ENCODE measurements around the gene CDYL2.
A peak's percentile ranks its signal among the peaks of the same experiment; 100 is the strongest.

The CDYL2 gene

GRCh38 chr16:80809366-80809765 is 5.0 kb upstream of the CDYL2 start:
- Histone ChIP-seq H3K36me3 (ENCODE audit: control insufficient read depth in 2 of 2, insufficient read depth in 2 of 2, low read length in 2 of 2) (no peaks in the 10 kb centered on the region), H3K27me3 (ENCODE audit: control insufficient read depth in 1 of 2, insufficient read depth in 2 of 2, low read length in 2 of 2) (peaks cover 0 to 3% of the 10 kb centered on the region in 2 donors), H3K27ac (ENCODE audit: low read length) (no peak overlapping the region), H3K4me3 (ENCODE audit: low read length in 2 of 2) (no peak overlapping the region), H3K4me1 (ENCODE audit: control insufficient read depth, insufficient read depth, low read length) (peaks cover 5% of the 10 kb centered on the region), H3K9ac (ENCODE audit: low read length in 2 of 2) (no peak overlapping the region), H3K9me3 (ENCODE audit: control insufficient read depth in 2 of 2, low read length in 2 of 2) (peaks cover 0 to 2% of the 10 kb centered on the region in 2 donors)

DNA sequence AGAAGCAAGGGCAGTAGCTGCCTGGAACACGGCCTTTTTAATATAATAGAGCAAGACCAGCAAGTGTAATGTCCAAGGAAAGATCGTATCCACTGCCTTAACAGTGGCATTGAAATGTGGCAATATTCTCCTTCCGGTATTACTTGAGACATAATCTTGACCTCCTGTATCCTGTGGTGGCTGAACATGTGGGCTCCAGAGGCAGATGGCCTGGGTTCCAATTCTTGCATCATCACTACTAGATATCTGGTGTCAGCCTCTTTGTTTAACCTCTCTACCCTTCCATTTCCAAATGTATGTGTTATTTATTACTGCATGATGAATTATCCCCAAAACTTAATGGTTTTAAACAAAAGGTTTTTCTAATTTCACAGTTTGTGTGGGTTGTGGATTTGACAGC is 3.5 kb upstream of the CDYL2 start:
- Histone ChIP-seq H3K4me3 (ENCODE audit: low read length in 2 of 2) (no peak overlapping the region), H3K9me3 (ENCODE audit: control insufficient read depth in 2 of 2, low read length in 2 of 2) (peaks cover 0 to 2% of the 10 kb centered on the region in 2 donors), H3K4me1 (ENCODE audit: control insufficient read depth, insufficient read depth, low read length) (peaks cover 5% of the 10 kb centered on the region), H3K36me3 (ENCODE audit: control insufficient read depth in 2 of 2, insufficient read depth in 2 of 2, low read length in 2 of 2) (no peaks in the 10 kb centered on the region), H3K27ac (ENCODE audit: low read length) (no peak overlapping the region), H3K27me3 (ENCODE audit: control insufficient read depth in 1 of 2, insufficient read depth in 2 of 2, low read length in 2 of 2) (peaks cover 0 to 5% of the 10 kb centered on the region in 2 donors), H3K9ac (ENCODE audit: low read length in 2 of 2) (no peak overlapping the region)

DNA sequence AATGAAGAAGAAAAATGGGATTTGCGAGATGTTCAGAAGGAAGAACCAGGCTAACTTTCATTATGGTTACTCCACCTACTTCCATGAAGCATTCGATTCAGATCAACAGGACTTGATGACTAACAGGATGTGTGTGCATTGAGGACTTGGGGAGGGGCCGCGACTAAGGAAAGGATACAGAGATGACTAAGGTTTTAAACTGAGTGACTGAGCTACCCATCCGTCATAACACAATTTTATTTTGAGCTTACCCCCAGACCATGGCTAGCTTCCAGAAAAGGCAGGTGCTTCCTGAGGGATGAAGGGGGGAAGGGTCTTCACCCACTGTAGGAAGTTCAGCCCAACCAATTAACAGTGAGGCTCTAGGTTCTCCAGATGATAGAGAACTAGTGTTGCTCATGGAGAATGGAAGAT is 2.5 kb upstream of the CDYL2 start:
- Histone ChIP-seq H3K9ac (ENCODE audit: low read length in 2 of 2) (no peak overlapping the region), H3K4me1 (ENCODE audit: control insufficient read depth, insufficient read depth, low read length) (peaks cover 5% of the 10 kb centered on the region), H3K27ac (ENCODE audit: low read length) (no peak overlapping the region), H3K36me3 (ENCODE audit: control insufficient read depth in 2 of 2, insufficient read depth in 2 of 2, low read length in 2 of 2) (no peaks in the 10 kb centered on the region), H3K9me3 (ENCODE audit: control insufficient read depth in 2 of 2, low read length in 2 of 2) (peaks cover 0 to 2% of the 10 kb centered on the region in 2 donors), H3K4me3 (ENCODE audit: low read length in 2 of 2) (no peak overlapping the region), H3K27me3 (ENCODE audit: control insufficient read depth in 1 of 2, insufficient read depth in 2 of 2, low read length in 2 of 2) (peaks cover 0 to 8% of the 10 kb centered on the region in 2 donors)

- no peak overlapping the region for H3K4me3 ChIP-seq (ENCODE audit: low read length in 2 of 2)
- H3K27ac ChIP-seq (ENCODE audit: low read length): no peak overlapping the region
- H3K27me3 ChIP-seq (ENCODE audit: control insufficient read depth in 1 of 2, insufficient read depth in 2 of 2, low read length in 2 of 2): peaks cover 0 to 8% of the 10 kb centered on the region in 2 donors
- H3K9me3 ChIP-seq (ENCODE audit: control insufficient read depth in 2 of 2, low read length in 2 of 2): peaks cover 0 to 2% of the 10 kb centered on the region in 2 donors
- no peak overlapping the region for H3K9ac ChIP-seq (ENCODE audit: low read length in 2 of 2)
- H3K4me1 ChIP-seq (ENCODE audit: control insufficient read depth, insufficient read depth, low read length): peaks cover 5% of the 10 kb centered on the region
- H3K36me3 ChIP-seq (ENCODE audit: control insufficient read depth in 2 of 2, insufficient read depth in 2 of 2, low read length in 2 of 2): no peaks in the 10 kb centered on the region
These were observed 1.9 kb upstream of the CDYL2 start for GRCh38 chr16:80806289-80806688.

- H3K9me3 ChIP-seq (ENCODE audit: control insufficient read depth in 2 of 2, low read length in 2 of 2): no peaks in the 10 kb centered on the region
- H3K36me3 ChIP-seq (ENCODE audit: control insufficient read depth in 2 of 2, insufficient read depth in 2 of 2, low read length in 2 of 2): no peaks in the 10 kb centered on the region
- H3K4me3 ChIP-seq (ENCODE audit: low read length in 2 of 2): peak overlapping the region in 1 of 2 donors; percentile 73
- H3K27ac ChIP-seq (ENCODE audit: low read length): no peak overlapping the region
- no peak overlapping the region for H3K9ac ChIP-seq (ENCODE audit: low read length in 2 of 2)
- H3K27me3 ChIP-seq (ENCODE audit: control insufficient read depth in 1 of 2, insufficient read depth in 2 of 2, low read length in 2 of 2): peaks cover 0 to 5% of the 10 kb centered on the region in 2 donors
- H3K4me1 ChIP-seq (ENCODE audit: control insufficient read depth, insufficient read depth, low read length): peaks cover 5% of the 10 kb centered on the region
These were observed 307 bp downstream of the CDYL2 start for GRCh38 chr16:80804056-80804525.

GRCh38 chr16:80803339-80804055 is 901 bp downstream of the CDYL2 start:
- Histone ChIP-seq H3K4me1 (ENCODE audit: control insufficient read depth, insufficient read depth, low read length) (peaks cover 5% of the 10 kb centered on the region), H3K4me3 (ENCODE audit: low read length in 2 of 2) (peak overlapping the region in 1 of 2 donors; percentile 63), H3K9ac (ENCODE audit: low read length in 2 of 2) (no peak overlapping the region), H3K27ac (ENCODE audit: low read length) (no peak overlapping the region), H3K27me3 (ENCODE audit: control insufficient read depth in 1 of 2, insufficient read depth in 2 of 2, low read length in 2 of 2) (peaks cover 0 to 5% of the 10 kb centered on the region in 2 donors), H3K36me3 (ENCODE audit: control insufficient read depth in 2 of 2, insufficient read depth in 2 of 2, low read length in 2 of 2) (no peaks in the 10 kb centered on the region), H3K9me3 (ENCODE audit: control insufficient read depth in 2 of 2, low read length in 2 of 2) (no peaks in the 10 kb centered on the region)

DNA sequence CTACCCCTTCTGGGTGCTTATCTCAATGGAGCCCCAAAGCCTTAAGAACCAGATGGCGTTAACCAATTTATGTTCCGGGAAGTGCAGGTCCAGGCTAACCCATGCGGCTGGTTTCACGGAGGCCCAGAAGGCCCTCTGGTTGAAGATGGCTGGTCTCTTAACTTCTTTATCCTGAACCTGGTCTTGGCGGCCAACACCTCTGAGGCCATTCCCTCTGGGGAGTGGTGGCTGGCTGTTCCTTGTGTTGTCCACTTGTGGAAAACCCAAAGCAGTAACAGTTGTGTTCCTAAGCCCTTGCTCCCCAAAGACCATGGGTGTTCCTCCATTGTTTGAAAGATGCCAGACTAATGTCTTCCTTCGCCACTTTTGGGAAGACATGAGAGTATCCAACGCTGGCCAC is 1.5 kb downstream of the CDYL2 start:
- no peaks in the 10 kb centered on the region for H3K9me3 ChIP-seq (ENCODE audit: control insufficient read depth in 2 of 2, low read length in 2 of 2)
- H3K27me3 ChIP-seq (ENCODE audit: control insufficient read depth in 1 of 2, insufficient read depth in 2 of 2, low read length in 2 of 2): peaks cover 0 to 5% of the 10 kb centered on the region in 2 donors
- H3K27ac ChIP-seq (ENCODE audit: low read length): no peak overlapping the region
- peaks cover 5% of the 10 kb centered on the region for H3K4me1 ChIP-seq (ENCODE audit: control insufficient read depth, insufficient read depth, low read length)
- H3K36me3 ChIP-seq (ENCODE audit: control insufficient read depth in 2 of 2, insufficient read depth in 2 of 2, low read length in 2 of 2): no peaks in the 10 kb centered on the region
- no peak overlapping the region for H3K9ac ChIP-seq (ENCODE audit: low read length in 2 of 2)
- H3K4me3 ChIP-seq (ENCODE audit: low read length in 2 of 2): peak overlapping the region in 1 of 2 donors; percentile 15

GRCh38 chr16:80802138-80802537 is 2.3 kb downstream of the CDYL2 start:
- peaks cover 5% of the 10 kb centered on the region for H3K4me1 ChIP-seq (ENCODE audit: control insufficient read depth, insufficient read depth, low read length)

GRCh38 chr16:80794071-80794470 is 10.3 kb downstream of the CDYL2 start:
- H3K36me3 ChIP-seq (ENCODE audit: control insufficient read depth in 2 of 2, insufficient read depth in 2 of 2, low read length in 2 of 2): no peaks in the 10 kb centered on the region
- H3K4me3 ChIP-seq (ENCODE audit: low read length in 2 of 2): no peak overlapping the region
- no peak overlapping the region for H3K9ac ChIP-seq (ENCODE audit: low read length in 2 of 2)
- peaks cover 3 to 5% of the 10 kb centered on the region in 2 donors for H3K9me3 ChIP-seq (ENCODE audit: control insufficient read depth in 2 of 2, low read length in 2 of 2)
- no peak overlapping the region for H3K27ac ChIP-seq (ENCODE audit: low read length)
- H3K27me3 ChIP-seq (ENCODE audit: control insufficient read depth in 1 of 2, insufficient read depth in 2 of 2, low read length in 2 of 2): no peaks in the 10 kb centered on the region
- H3K4me1 ChIP-seq (ENCODE audit: control insufficient read depth, insufficient read depth, low read length): no peaks in the 10 kb centered on the region

More at GRCh38 chr16:80802138-80802537, 2.3 kb downstream of the CDYL2 start:
- Histone ChIP-seq H3K27me3 (ENCODE audit: control insufficient read depth in 1 of 2, insufficient read depth in 2 of 2, low read length in 2 of 2) (peaks cover 0 to 5% of the 10 kb centered on the region in 2 donors), H3K9me3 (ENCODE audit: control insufficient read depth in 2 of 2, low read length in 2 of 2) (no peaks in the 10 kb centered on the region), H3K27ac (ENCODE audit: low read length) (no peak overlapping the region), H3K9ac (ENCODE audit: low read length in 2 of 2) (no peak overlapping the region), H3K4me3 (ENCODE audit: low read length in 2 of 2) (no peak overlapping the region), H3K36me3 (ENCODE audit: control insufficient read depth in 2 of 2, insufficient read depth in 2 of 2, low read length in 2 of 2) (no peaks in the 10 kb centered on the region)

DNA sequence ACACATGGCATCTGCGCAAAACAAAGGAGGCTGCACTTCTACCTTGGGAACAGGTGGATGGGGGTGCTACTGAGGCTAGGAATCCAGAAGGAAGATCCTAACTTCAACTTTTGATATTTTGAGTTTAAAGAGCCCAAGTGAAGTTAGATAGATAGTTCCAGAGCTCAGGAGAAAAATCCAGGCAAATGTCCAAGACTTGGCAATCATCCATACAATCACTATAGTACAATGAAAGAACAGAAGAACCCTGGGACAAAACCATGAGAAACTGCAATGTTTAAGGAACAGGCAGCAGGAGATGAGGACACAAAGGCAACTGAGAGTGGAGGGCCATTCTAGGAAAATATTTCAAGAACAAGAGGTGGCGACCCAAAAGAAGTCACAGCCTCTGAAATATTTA is 12.4 kb downstream of the CDYL2 start:
- H3K4me1 ChIP-seq (ENCODE audit: control insufficient read depth, insufficient read depth, low read length): no peaks in the 10 kb centered on the region
- H3K4me3 ChIP-seq (ENCODE audit: low read length in 2 of 2): no peak overlapping the region
- no peak overlapping the region for H3K9ac ChIP-seq (ENCODE audit: low read length in 2 of 2)
- no peaks in the 10 kb centered on the region for H3K27me3 ChIP-seq (ENCODE audit: control insufficient read depth in 1 of 2, insufficient read depth in 2 of 2, low read length in 2 of 2)
- peaks cover 3 to 5% of the 10 kb centered on the region in 2 donors for H3K9me3 ChIP-seq (ENCODE audit: control insufficient read depth in 2 of 2, low read length in 2 of 2)
- H3K27ac ChIP-seq (ENCODE audit: low read length): no peak overlapping the region
- H3K36me3 ChIP-seq (ENCODE audit: control insufficient read depth in 2 of 2, insufficient read depth in 2 of 2, low read length in 2 of 2): no peaks in the 10 kb centered on the region

- Histone ChIP-seq H3K4me3 (ENCODE audit: low read length in 2 of 2) (no peak overlapping the region), H3K9me3 (ENCODE audit: control insufficient read depth in 2 of 2, low read length in 2 of 2) (peaks cover 3 to 5% of the 10 kb centered on the region in 2 donors), H3K36me3 (ENCODE audit: control insufficient read depth in 2 of 2, insufficient read depth in 2 of 2, low read length in 2 of 2) (no peaks in the 10 kb centered on the region), H3K9ac (ENCODE audit: low read length in 2 of 2) (no peak overlapping the region), H3K27ac (ENCODE audit: low read length) (no peak overlapping the region), H3K4me1 (ENCODE audit: control insufficient read depth, insufficient read depth, low read length) (no peaks in the 10 kb centered on the region), H3K27me3 (ENCODE audit: control insufficient read depth in 1 of 2, insufficient read depth in 2 of 2, low read length in 2 of 2) (no peaks in the 10 kb centered on the region)
These were observed 13.0 kb downstream of the CDYL2 start for GRCh38 chr16:80791411-80791810.
